ENCODE data around the gene MAIP1.

- TF ChIP-seq, protein P1, sequence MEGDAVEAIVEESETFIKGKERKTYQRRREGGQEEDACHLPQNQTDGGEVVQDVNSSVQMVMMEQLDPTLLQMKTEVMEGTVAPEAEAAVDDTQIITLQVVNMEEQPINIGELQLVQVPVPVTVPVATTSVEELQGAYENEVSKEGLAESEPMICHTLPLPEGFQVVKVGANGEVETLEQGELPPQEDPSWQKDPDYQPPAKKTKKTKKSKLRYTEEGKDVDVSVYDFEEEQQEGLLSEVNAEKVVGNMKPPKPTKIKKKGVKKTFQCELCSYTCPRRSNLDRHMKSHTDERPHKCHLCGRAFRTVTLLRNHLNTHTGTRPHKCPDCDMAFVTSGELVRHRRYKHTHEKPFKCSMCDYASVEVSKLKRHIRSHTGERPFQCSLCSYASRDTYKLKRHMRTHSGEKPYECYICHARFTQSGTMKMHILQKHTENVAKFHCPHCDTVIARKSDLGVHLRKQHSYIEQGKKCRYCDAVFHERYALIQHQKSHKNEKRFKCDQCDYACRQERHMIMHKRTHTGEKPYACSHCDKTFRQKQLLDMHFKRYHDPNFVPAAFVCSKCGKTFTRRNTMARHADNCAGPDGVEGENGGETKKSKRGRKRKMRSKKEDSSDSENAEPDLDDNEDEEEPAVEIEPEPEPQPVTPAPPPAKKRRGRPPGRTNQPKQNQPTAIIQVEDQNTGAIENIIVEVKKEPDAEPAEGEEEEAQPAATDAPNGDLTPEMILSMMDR (conservative IDR thresholded peaks at IDR 0.05 in 1 of 2, IDR thresholded peaks at IDR 0.05 in 1 of 2; ENCODE audit: low read depth in 1 of 2, low read length in 2 of 2): peak; percentile 81 to 84
- TF ChIP-seq EZH2 (IDR thresholded peaks at IDR 0.05; ENCODE audit: low read length, missing control alignments): no peak
These were observed 24.6 kb downstream of the MAIP1 start for GRCh38 chr2:199979832-199980628.

All from fibroblast of lung (primary cell).